BLaER1 (cell line): ENCODE measurements around the gene P3H2.

ENCODE experiments used
- H3K27ac ChIP-seq: shearing (Covaris generic); formaldehyde crosslinking; 2 replicates; pipeline ENCODE4 v1.8.1; 2022
- H3K27me3 ChIP-seq: shearing (Covaris generic); formaldehyde crosslinking; 2 replicates; pipeline ENCODE4 v1.8.1; 2022
- H3K36me3 ChIP-seq: shearing (Covaris generic); formaldehyde crosslinking; 2 replicates; pipeline ENCODE4 v1.8.1; 2022
- H3K4me1 ChIP-seq: shearing (Covaris generic); formaldehyde crosslinking; 2 replicates; pipeline ENCODE4 v1.8.1; 2022
- H3K4me2 ChIP-seq: shearing (Covaris generic); formaldehyde crosslinking; 2 replicates; pipeline ENCODE4 v1.8.1; 2022
- H3K4me3 ChIP-seq: shearing (Covaris generic); formaldehyde crosslinking; 2 replicates; pipeline ENCODE4 v1.8.1; 2022
- H3K9ac ChIP-seq: shearing (Covaris generic); formaldehyde crosslinking; 2 replicates; pipeline ENCODE4 v1.8.1; 2022
- H3K9me3 ChIP-seq: shearing (Covaris generic); formaldehyde crosslinking; 2 replicates; pipeline ENCODE4 v1.8.1; 2022
- H4K20me1 ChIP-seq: shearing (Covaris generic); formaldehyde crosslinking; 2 replicates; pipeline ENCODE4 v1.8.1; 2022
- Cebpa-rat ChIP-seq: shearing (Covaris generic); IDR thresholded peaks from 2 replicates; pipeline ENCODE4 v1.8.1; 2022

P3H2 gene

GRCh38 chr3:190109441-190109840, 11.3 kb downstream of the P3H2 start:
- Histone ChIP-seq H4K20me1 (no peaks in the 10 kb centered on the region), H3K27me3 (no peaks in the 10 kb centered on the region), H3K4me2 (no peak overlapping the region), H3K9me3 (no peaks in the 10 kb centered on the region), H3K4me3 (no peak overlapping the region), H3K4me1 (no peaks in the 10 kb centered on the region), H3K9ac (no peak overlapping the region), H3K27ac (no peak overlapping the region), H3K36me3 (no peaks in the 10 kb centered on the region)
- no peak for TF ChIP-seq Cebpa-rat

- Histone ChIP-seq H4K20me1 (no peaks in the 10 kb centered on the region), H3K4me3 (no peak overlapping the region), H3K27me3 (no peaks in the 10 kb centered on the region), H3K4me2 (no peak overlapping the region), H3K9me3 (no peaks in the 10 kb centered on the region), H3K27ac (no peak overlapping the region), H3K36me3 (no peaks in the 10 kb centered on the region), H3K9ac (no peak overlapping the region), H3K4me1 (no peaks in the 10 kb centered on the region)
- TF ChIP-seq Cebpa-rat = no peak
Measured at GRCh38 chr3:190108804-190109203, 11.9 kb downstream of the P3H2 start.

- H3K27me3 ChIP-seq = no peaks in the 10 kb centered on the region
- H3K9ac ChIP-seq = no peak overlapping the region
- H4K20me1 ChIP-seq = no peaks in the 10 kb centered on the region
- H3K9me3 ChIP-seq = no peaks in the 10 kb centered on the region
- no peak overlapping the region for H3K27ac ChIP-seq
- no peaks in the 10 kb centered on the region for H3K4me1 ChIP-seq
- H3K4me2 ChIP-seq = no peak overlapping the region
- H3K4me3 ChIP-seq = no peak overlapping the region
- H3K36me3 ChIP-seq = no peaks in the 10 kb centered on the region
- TF ChIP-seq Cebpa-rat = no peak
Measured at GRCh38 chr3:190105876-190106275, 14.8 kb downstream of the P3H2 start.

GRCh38 chr3:190101320-190102011, 19.2 kb downstream of the P3H2 start:
- no peaks in the 10 kb centered on the region for H4K20me1 ChIP-seq
- no peaks in the 10 kb centered on the region for H3K36me3 ChIP-seq
- no peak overlapping the region for H3K9ac ChIP-seq
- no peak overlapping the region for H3K4me3 ChIP-seq
- no peak overlapping the region for H3K4me2 ChIP-seq
- no peaks in the 10 kb centered on the region for H3K27me3 ChIP-seq
- no peak for TF ChIP-seq Cebpa-rat
- H3K27ac ChIP-seq = no peak overlapping the region
- no peaks in the 10 kb centered on the region for H3K4me1 ChIP-seq
- H3K9me3 ChIP-seq = no peaks in the 10 kb centered on the region

GRCh38 chr3:190099099-190099498, 21.6 kb downstream of the P3H2 start:
- TF ChIP-seq Cebpa-rat = no peak
- no peaks in the 10 kb centered on the region for H3K36me3 ChIP-seq
- H3K4me1 ChIP-seq = no peaks in the 10 kb centered on the region
- H3K27me3 ChIP-seq = no peaks in the 10 kb centered on the region
- no peak overlapping the region for H3K27ac ChIP-seq
- no peak overlapping the region for H3K9ac ChIP-seq
- H3K9me3 ChIP-seq = no peaks in the 10 kb centered on the region
- no peaks in the 10 kb centered on the region for H4K20me1 ChIP-seq
- H3K4me3 ChIP-seq = no peak overlapping the region
- H3K4me2 ChIP-seq = no peak overlapping the region

GRCh38 chr3:190097617-190098016, 23.1 kb downstream of the P3H2 start:
- Histone ChIP-seq H4K20me1 (no peaks in the 10 kb centered on the region), H3K9me3 (no peaks in the 10 kb centered on the region), H3K4me3 (no peak overlapping the region), H3K27me3 (no peaks in the 10 kb centered on the region), H3K4me1 (no peaks in the 10 kb centered on the region), H3K36me3 (no peaks in the 10 kb centered on the region), H3K9ac (no peak overlapping the region), H3K27ac (no peak overlapping the region), H3K4me2 (no peak overlapping the region)
- no peak for TF ChIP-seq Cebpa-rat

GRCh38 chr3:190097025-190097424, 23.7 kb downstream of the P3H2 start:
- Histone ChIP-seq H3K9me3 (no peaks in the 10 kb centered on the region), H3K4me3 (no peak overlapping the region), H3K27me3 (no peaks in the 10 kb centered on the region), H3K36me3 (no peaks in the 10 kb centered on the region), H4K20me1 (no peaks in the 10 kb centered on the region), H3K4me2 (no peak overlapping the region), H3K4me1 (no peaks in the 10 kb centered on the region), H3K27ac (no peak overlapping the region), H3K9ac (no peak overlapping the region)
- no peak for TF ChIP-seq Cebpa-rat

- no peak for TF ChIP-seq Cebpa-rat
- no peak overlapping the region for H3K9ac ChIP-seq
- no peaks in the 10 kb centered on the region for H3K27me3 ChIP-seq
- no peak overlapping the region for H3K4me3 ChIP-seq
- no peaks in the 10 kb centered on the region for H3K9me3 ChIP-seq
- H3K27ac ChIP-seq = no peak overlapping the region
- no peaks in the 10 kb centered on the region for H3K36me3 ChIP-seq
- H3K4me2 ChIP-seq = no peak overlapping the region
- H4K20me1 ChIP-seq = no peaks in the 10 kb centered on the region
- no peaks in the 10 kb centered on the region for H3K4me1 ChIP-seq
Measured at GRCh38 chr3:190096345-190096744, 24.4 kb downstream of the P3H2 start.

GRCh38 chr3:190094160-190094718, 26.5 kb downstream of the P3H2 start:
- no peaks in the 10 kb centered on the region for H3K4me1 ChIP-seq
- no peaks in the 10 kb centered on the region for H3K9me3 ChIP-seq
- no peak overlapping the region for H3K27ac ChIP-seq
- no peak overlapping the region for H3K9ac ChIP-seq
- H3K27me3 ChIP-seq = no peaks in the 10 kb centered on the region
- H3K4me3 ChIP-seq = no peak overlapping the region
- no peak for TF ChIP-seq Cebpa-rat
- H3K36me3 ChIP-seq = no peaks in the 10 kb centered on the region
- no peaks in the 10 kb centered on the region for H4K20me1 ChIP-seq
- H3K4me2 ChIP-seq = no peak overlapping the region

GRCh38 chr3:190092250-190092649, 28.4 kb downstream of the P3H2 start:
- H3K27me3 ChIP-seq = no peaks in the 10 kb centered on the region

More at GRCh38 chr3:190092250-190092649, 28.4 kb downstream of the P3H2 start:
- H3K9me3 ChIP-seq = no peaks in the 10 kb centered on the region
- no peak overlapping the region for H3K4me3 ChIP-seq
- no peak overlapping the region for H3K4me2 ChIP-seq
- no peak for TF ChIP-seq Cebpa-rat
- H3K27ac ChIP-seq = no peak overlapping the region
- no peaks in the 10 kb centered on the region for H4K20me1 ChIP-seq
- H3K36me3 ChIP-seq = no peaks in the 10 kb centered on the region
- no peaks in the 10 kb centered on the region for H3K4me1 ChIP-seq
- H3K9ac ChIP-seq = no peak overlapping the region
